GM12878 (cell line): ENCODE data around the gene SKIDA1. TPM values are rescaled to one million over a fixed set of nuclear protein-coding genes. Genes with fewer than 3 reads are reported as not detected.

ENCODE experiments used
- ATAC-seq: fragments of 200-7000 bp; cut with Tn5 transposase; 3 replicates; pipeline ENCODE4 v1.9.1; 2020; ENCODE audit warnings: mild to moderate bottlenecking, moderate library complexity
- BruUV-seq: library from RNA; stranded (reverse); fragments of 400-500 nt; replicated peaks from 2 replicates; lab custom pipeline; 2021; lab: Mats Ljungman, UMichigan
- CTCF ChIA-PET: fragments of 300-600 bp; sonication (Branson Sonifier 250); formaldehyde crosslinking; extraction: SDS; loops from one replicate; lab custom pipeline; 2021; ENCODE audit warnings: inconsistent platforms; lab: Yijun Ruan, JAX
- POLR2A ChIA-PET: fragments of 350-600 bp; formaldehyde crosslinking; extraction: SDS; loops from one replicate; lab custom pipeline; 2021; ENCODE audit warnings: inconsistent platforms; lab: Charles Lee
- RAD21 ChIA-PET: fragments of 300-600 bp; sonication (Branson Sonifier 250); formaldehyde crosslinking; loops from one replicate; lab custom pipeline; 2023; ENCODE audit warnings: antibody characterized with exemption; ENCODE audit not compliant: unreplicated experiment; lab: Charles Lee
- SMC1A ChIA-PET: fragments of 300-600 bp; sonication (Branson Sonifier 250); formaldehyde crosslinking; loops from one replicate; lab custom pipeline; 2023; ENCODE audit not compliant: unreplicated experiment, uncharacterized antibody; lab: Charles Lee
- DNase-seq: peaks from one replicate; pipeline ENCODE4 v3.0.0-alpha.2; 2011; ENCODE audit warnings: low read depth, low spot score
- FAIRE-seq: peaks from 3 replicates; lab custom pipeline; 2011; peaks lifted over from hg19 to GRCh38; lab: Jason Lieb, UNC
- H2AFZ ChIP-seq: 2 replicates; pipeline ENCODE4 v1.6.0; 2011; ENCODE audit warnings: low read depth, low read length, control low read depth; ENCODE audit not compliant: control insufficient read depth
- H3K27ac ChIP-seq: 2 replicates; pipeline ENCODE4 v1.5.1; 2011; ENCODE audit warnings: control low read depth; ENCODE audit not compliant: control insufficient read depth, insufficient read depth
- H3K27me3 ChIP-seq, 2 experiments: replicated peaks in 1 of 2; 2 replicates each; pipeline versions ENCODE4 v1.6.0 to v1.6.1; 2011; ENCODE audit warnings: low read length in 1 of 2; ENCODE audit not compliant: control insufficient read depth in 2 of 2, insufficient read depth in 2 of 2
- H3K36me3 ChIP-seq, 2 experiments: 2 replicates each; pipeline ENCODE4 v1.5.1; 2011; ENCODE audit warnings: low read length in 1 of 2; ENCODE audit not compliant: control insufficient read depth in 2 of 2, insufficient read depth in 2 of 2
- H3K4me1 ChIP-seq: 2 replicates; pipeline ENCODE4 v1.6.1; 2011; ENCODE audit warnings: mild to moderate bottlenecking, low read length, moderate library complexity, mixed read lengths; ENCODE audit not compliant: control insufficient read depth, insufficient read depth
- H3K4me2 ChIP-seq: 2 replicates; pipeline ENCODE4 v1.6.0; 2011; ENCODE audit warnings: control low read depth; ENCODE audit not compliant: control insufficient read depth, insufficient read depth
- H3K4me3 ChIP-seq: fragments of 200-600 bp; sonication (generic); 2 replicates; pipeline ENCODE4 v1.5.1; 2016
- H3K79me2 ChIP-seq: 2 replicates; pipeline ENCODE4 v1.6.0; 2011; ENCODE audit warnings: low read length; ENCODE audit not compliant: control insufficient read depth, insufficient read depth
- H3K9ac ChIP-seq: 2 replicates; pipeline ENCODE4 v1.8.0; 2011; ENCODE audit warnings: low read length, control low read depth, mixed read lengths; ENCODE audit not compliant: control insufficient read depth, insufficient read depth
- H3K9me3 ChIP-seq: replicated peaks from 3 replicates; pipeline ENCODE4 v1.5.1; 2011; ENCODE audit warnings: mild to moderate bottlenecking, low read length; ENCODE audit not compliant: control insufficient read depth, insufficient read depth
- H4K20me1 ChIP-seq: 2 replicates; pipeline ENCODE4 v1.6.0; 2011; ENCODE audit not compliant: control insufficient read depth, insufficient read depth
- BACH1 ChIP-seq: fragments of 450-650 bp; IDR thresholded peaks from 2 replicates; pipeline ENCODE4 v1.6.1; 2017; ENCODE audit warnings: mild to moderate bottlenecking, borderline replicate concordance
- CREM ChIP-seq: IDR thresholded peaks from 2 replicates; pipeline ENCODE4 v1.6.1; 2014; ENCODE audit warnings: antibody characterized with exemption, low read depth
- ETV6 ChIP-seq, 2 experiments: fragments of 450-650 bp in 1 of 2; IDR thresholded peaks in 1 of 2; conservative IDR thresholded peaks in 1 of 2; 2 replicates each; pipeline ENCODE4 v1.6.1; 2014; ENCODE audit warnings: antibody characterized with exemption in 1 of 2, borderline replicate concordance in 1 of 2, low read depth in 1 of 2, mild to moderate bottlenecking in 1 of 2, moderate library complexity in 1 of 2
- GABPA ChIP-seq: IDR thresholded peaks from 2 replicates; pipeline ENCODE4 v1.6.1; 2014; ENCODE audit warnings: antibody characterized with exemption, low read depth, mild to moderate bottlenecking, inconsistent platforms
- IKZF1 ChIP-seq: fragments of 450-650 bp; conservative IDR thresholded peaks from 2 replicates; pipeline ENCODE4 v1.6.1; 2017; ENCODE audit warnings: antibody characterized with exemption, mild to moderate bottlenecking
- LARP7 ChIP-seq: fragments of 450-650 bp; IDR thresholded peaks from 2 replicates; pipeline ENCODE4 v1.6.1; 2017; ENCODE audit warnings: mild to moderate bottlenecking
- MTA2 ChIP-seq: fragments of 450-650 bp; IDR thresholded peaks from 2 replicates; pipeline ENCODE4 v1.6.1; 2016; ENCODE audit warnings: low read depth, mild to moderate bottlenecking, moderate library complexity
- NR2C2 ChIP-seq: IDR thresholded peaks from 2 replicates; pipeline ENCODE4 v1.6.1; 2011; ENCODE audit warnings: borderline replicate concordance, low read depth; ENCODE audit not compliant: control insufficient read depth, insufficient read length
- POLR2A ChIP-seq: IDR thresholded peaks from 2 replicates; pipeline ENCODE4 v1.6.1; 2011; ENCODE audit warnings: low read depth, mild to moderate bottlenecking, low read length
- RELA ChIP-seq: fragments of 450-650 bp; IDR thresholded peaks from 2 replicates; pipeline ENCODE4 v1.8.0; 2014; ENCODE audit warnings: borderline replicate concordance; ENCODE audit not compliant: partially characterized antibody
- SREBF2 ChIP-seq: IDR thresholded peaks from 2 replicates; pipeline ENCODE4 v1.6.1; 2012; ENCODE audit warnings: mild to moderate bottlenecking, low read length
- STAT3 ChIP-seq: IDR thresholded peaks from 2 replicates; pipeline ENCODE4 v1.6.1; 2011; ENCODE audit warnings: low read depth, low read length, improper control_type of control experiment
- ZNF217 ChIP-seq: fragments of 450-650 bp; IDR thresholded peaks from 2 replicates; pipeline ENCODE4 v1.6.1; 2017; ENCODE audit warnings: antibody characterized with exemption, mild to moderate bottlenecking
- ZZZ3 ChIP-seq: IDR thresholded peaks from 2 replicates; pipeline ENCODE4 v1.6.1; 2011; ENCODE audit warnings: low read depth; ENCODE audit not compliant: control insufficient read depth, insufficient read length
- WGBS: methylation state at CpG from one replicate; pipeline ENCODE4 v1.1.6; 2016; ENCODE audit warnings: low lambda C conversion rate; ENCODE audit not compliant: insufficient replicate concordance, insufficient coverage; ENCODE audit errors: missing lambda C conversion rate; 5-methylcytosine and 5-hydroxymethylcytosine counted together
- in situ Hi-C: fragments of 300-500 bp; cut with MboI; formaldehyde crosslinking; loops from 9 replicates; pipeline ENCODE4 v1.14.3; 2018; ENCODE audit warnings: mixed read lengths
- intact Hi-C: fragments of 100-400 bp; cut with micrococcal nuclease; formaldehyde crosslinking; loops from one replicate; pipeline ENCODE4 v1.14.2; 2022; ENCODE audit not compliant: unreplicated experiment
- polyA plus RNA-seq, 11 experiments: library from polyadenylated mRNA; depleted of rRNA in 4 of 11; unstranded in 6 of 11; stranded (reverse) in 5 of 11; fragments of >200 nt; fragmentation: Nextera tagmentation in 4 of 11; fragmentation: Illumina TruSeq in 1 of 11; extraction: Ambion mirVana in 4 of 11; extraction: Trizol in 1 of 11; gene quantifications; 1 replicate in 1 of 11; 2 replicates in 10 of 11; pipeline versions ENCODE4 v1.2.1 to v1.2.3, GENCODE V29; 2011 to 2016; ENCODE audit warnings: inconsistent platforms in 2 of 11, missing spikeins in 2 of 11, low read depth in 1 of 11
- total RNA-seq, 4 experiments: library from RNA; depleted of rRNA in 3 of 4; stranded (reverse); fragments of >200 nt in 3 of 4; fragmentation: Illumina TruSeq in 1 of 4; extraction: Trizol in 1 of 4; gene quantifications; 2 replicates each; pipeline versions ENCODE4 v1.2.1 to v1.2.3, GENCODE V29; 2013 to 2021
- TF ChIP-seq, protein P1 (sequence below): fragments of 450-650 bp; conservative IDR thresholded peaks from 2 replicates; pipeline ENCODE4 v1.6.1; 2017; ENCODE audit warnings: mild to moderate bottlenecking, moderate library complexity
- TF ChIP-seq, protein P2 (sequence below): fragments of 450-650 bp; IDR thresholded peaks from 2 replicates; pipeline ENCODE4 v1.6.1; 2017; ENCODE audit warnings: mild to moderate bottlenecking, low read depth, inconsistent platforms; ENCODE audit not compliant: poor library complexity, severe bottlenecking

SKIDA1 gene
- total and polyA plus RNA-seq, 10 of the 15 experiments (the other 5 are each of a cell fraction or from before 2014, with no cell fraction given), result 0.05 to 0.90 (median 0.28) TPM

GRCh38 chr10:21475393-21475792 lies 50.1 kb downstream of the SKIDA1 start:
- Histone ChIP-seq H2AFZ (no peak overlapping the region), H4K20me1 (no peaks in the 10 kb centered on the region), H3K79me2 (no peaks in the 10 kb centered on the region), H3K27ac (no peak overlapping the region), H3K36me3 (no peaks in the 10 kb centered on the region), H3K9ac (no peak overlapping the region), H3K27me3 (no peaks in the 10 kb centered on the region), H3K4me3 (no peak overlapping the region), H3K9me3 (no peaks in the 10 kb centered on the region), H3K4me2 (no peak overlapping the region), H3K4me1 (no peaks in the 10 kb centered on the region)
- WGBS, result 59% methylated on average over 5 of the region's 5 CpGs
- ChIA-PET SMC1A (no interaction called here), RAD21 (no interaction called here), POLR2A (no interaction called here), CTCF (no interaction called here)
- no TSS peak for BruUV-seq
- no peak for ATAC-seq
- intact Hi-C loops (no loop called here), in situ Hi-C loops (loop anchor here (25.0 kb wide), 2 partner anchors 188 to 1537 kb away; no protein-coding TSS in a partner anchor)
- TF ChIP-seq GABPA, result no peak
- TF ChIP-seq SREBF2, result no peak
- no peak for TF ChIP-seq CREM
- no peak for TF ChIP-seq ZZZ3
- no peak for TF ChIP-seq IKZF1
- TF ChIP-seq BACH1, result no peak
- DNase-seq, result no peak
- FAIRE-seq, result no peak

DNA sequence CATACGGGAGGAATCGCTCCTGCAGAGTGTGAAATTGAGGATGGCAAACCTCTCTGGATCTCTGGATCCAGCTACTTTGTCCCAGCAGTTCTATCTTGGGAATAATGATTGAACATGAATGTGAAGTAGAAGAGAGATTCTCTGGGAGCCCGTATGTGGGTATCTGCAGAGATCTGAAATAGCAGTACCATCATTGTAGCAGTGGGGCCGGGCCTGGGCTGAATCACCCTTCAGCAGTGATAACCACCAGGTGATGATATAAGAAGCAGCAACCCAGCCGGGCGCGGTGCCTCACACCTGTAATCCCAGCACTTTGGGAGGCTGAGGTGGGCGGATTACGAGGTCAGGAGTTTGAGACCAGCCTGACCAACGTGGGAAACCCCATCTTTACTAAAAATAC lies 51.9 kb downstream of the SKIDA1 start:
- ATAC-seq, result no peak
- BruUV-seq, result no TSS peak
- H3K9me3 ChIP-seq, result no peaks in the 10 kb centered on the region
- TF ChIP-seq ETV6 (conservative IDR thresholded peaks at IDR 0.05 in 1 of 2, IDR thresholded peaks at IDR 0.05 in 1 of 2; ENCODE audit: borderline replicate concordance in 1 of 2, low read depth in 1 of 2), result no peak
- TF ChIP-seq, protein P1, sequence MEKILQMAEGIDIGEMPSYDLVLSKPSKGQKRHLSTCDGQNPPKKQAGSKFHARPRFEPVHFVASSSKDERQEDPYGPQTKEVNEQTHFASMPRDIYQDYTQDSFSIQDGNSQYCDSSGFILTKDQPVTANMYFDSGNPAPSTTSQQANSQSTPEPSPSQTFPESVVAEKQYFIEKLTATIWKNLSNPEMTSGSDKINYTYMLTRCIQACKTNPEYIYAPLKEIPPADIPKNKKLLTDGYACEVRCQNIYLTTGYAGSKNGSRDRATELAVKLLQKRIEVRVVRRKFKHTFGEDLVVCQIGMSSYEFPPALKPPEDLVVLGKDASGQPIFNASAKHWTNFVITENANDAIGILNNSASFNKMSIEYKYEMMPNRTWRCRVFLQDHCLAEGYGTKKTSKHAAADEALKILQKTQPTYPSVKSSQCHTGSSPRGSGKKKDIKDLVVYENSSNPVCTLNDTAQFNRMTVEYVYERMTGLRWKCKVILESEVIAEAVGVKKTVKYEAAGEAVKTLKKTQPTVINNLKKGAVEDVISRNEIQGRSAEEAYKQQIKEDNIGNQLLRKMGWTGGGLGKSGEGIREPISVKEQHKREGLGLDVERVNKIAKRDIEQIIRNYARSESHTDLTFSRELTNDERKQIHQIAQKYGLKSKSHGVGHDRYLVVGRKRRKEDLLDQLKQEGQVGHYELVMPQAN, result no peak
- TF ChIP-seq, protein P2, sequence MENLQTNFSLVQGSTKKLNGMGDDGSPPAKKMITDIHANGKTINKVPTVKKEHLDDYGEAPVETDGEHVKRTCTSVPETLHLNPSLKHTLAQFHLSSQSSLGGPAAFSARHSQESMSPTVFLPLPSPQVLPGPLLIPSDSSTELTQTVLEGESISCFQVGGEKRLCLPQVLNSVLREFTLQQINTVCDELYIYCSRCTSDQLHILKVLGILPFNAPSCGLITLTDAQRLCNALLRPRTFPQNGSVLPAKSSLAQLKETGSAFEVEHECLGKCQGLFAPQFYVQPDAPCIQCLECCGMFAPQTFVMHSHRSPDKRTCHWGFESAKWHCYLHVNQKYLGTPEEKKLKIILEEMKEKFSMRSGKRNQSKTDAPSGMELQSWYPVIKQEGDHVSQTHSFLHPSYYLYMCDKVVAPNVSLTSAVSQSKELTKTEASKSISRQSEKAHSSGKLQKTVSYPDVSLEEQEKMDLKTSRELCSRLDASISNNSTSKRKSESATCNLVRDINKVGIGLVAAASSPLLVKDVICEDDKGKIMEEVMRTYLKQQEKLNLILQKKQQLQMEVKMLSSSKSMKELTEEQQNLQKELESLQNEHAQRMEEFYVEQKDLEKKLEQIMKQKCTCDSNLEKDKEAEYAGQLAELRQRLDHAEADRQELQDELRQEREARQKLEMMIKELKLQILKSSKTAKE, result no peak
- no peak for TF ChIP-seq LARP7
- no peak for TF ChIP-seq RELA
- TF ChIP-seq ZNF217, result no peak
- TF ChIP-seq NR2C2, result no peak
- no peak for TF ChIP-seq POLR2A
- no peak for TF ChIP-seq MTA2
- no peak for TF ChIP-seq STAT3

More for the DNA sequence above, 51.9 kb downstream of the SKIDA1 start:
- no peaks in the 10 kb centered on the region for H3K36me3 ChIP-seq
- CTCF ChIA-PET, result interaction anchor here (0.6 kb wide), 1 partner anchor 191 kb away, joined by 4 read pairs; no protein-coding TSS in a partner anchor
- H3K4me2 ChIP-seq, result no peak overlapping the region
- intact Hi-C loops, result no loop called here
- H2AFZ ChIP-seq, result no peak overlapping the region
- H3K79me2 ChIP-seq, result no peaks in the 10 kb centered on the region
- no peaks in the 10 kb centered on the region for H3K4me1 ChIP-seq
- H4K20me1 ChIP-seq, result no peaks in the 10 kb centered on the region
- no peak overlapping the region for H3K27ac ChIP-seq
- DNase-seq (no peak), FAIRE-seq (no peak)
- POLR2A ChIA-PET, result no interaction called here
- H3K4me3 ChIP-seq, result no peak overlapping the region
- WGBS, result 54% methylated on average over 10 of the region's 10 CpGs
- H3K27me3 ChIP-seq, result no peaks in the 10 kb centered on the region
- RAD21 ChIA-PET, result no interaction called here
- in situ Hi-C loops, result no loop called here
- H3K9ac ChIP-seq, result no peak overlapping the region
- SMC1A ChIA-PET, result interaction anchor here (0.8 kb wide), 1 partner anchor 10 kb away, joined by 3 read pairs; no protein-coding TSS in a partner anchor
